DND-41 (cell line): ENCODE measurements around the gene GRAMD1A.
"Not testable (repeated sequence)": the region's sequence is repeated elsewhere in the genome, so short reads cannot be mapped to it uniquely, and the experiment has no call there.

Experiments
- ATAC-seq: fragments of 200-7000 bp; cut with Tn5 transposase; 3 replicates; pipeline ENCODE4 v1.9.1; 2021; ENCODE audit warnings: low read depth; ENCODE audit not compliant: insufficient read depth
- DNase-seq: peaks from one replicate; pipeline ENCODE4 v3.0.0-alpha.2; 2020
- H2AFZ ChIP-seq: 2 replicates; pipeline ENCODE4 v1.6.0; 2012; ENCODE audit warnings: low read depth, low read length
- H3K27ac ChIP-seq: 2 replicates; pipeline ENCODE4 v1.5.1; 2012; ENCODE audit warnings: low read length, inconsistent platforms
- H3K27me3 ChIP-seq: fragments of 200-600 bp; sonication (generic); 2 replicates; pipeline ENCODE4 v1.6.0; 2012; ENCODE audit warnings: low read length, mild to moderate bottlenecking, inconsistent platforms; ENCODE audit not compliant: insufficient read depth, poor library complexity
- H3K36me3 ChIP-seq: 2 replicates; pipeline ENCODE4 v1.5.1; 2012; ENCODE audit warnings: low read length, inconsistent platforms; ENCODE audit not compliant: insufficient read depth
- H3K4me1 ChIP-seq: 2 replicates; pipeline ENCODE4 v1.5.1; 2012; ENCODE audit warnings: mild to moderate bottlenecking, low read length; ENCODE audit not compliant: insufficient read depth
- H3K4me2 ChIP-seq: 2 replicates; pipeline ENCODE4 v1.6.0; 2012; ENCODE audit warnings: mild to moderate bottlenecking, moderate library complexity, low read length, inconsistent platforms; ENCODE audit not compliant: insufficient read depth
- H3K4me3 ChIP-seq, 2 experiments: fragments of 200-600 bp in 1 of 2; shearing (Covaris generic) in 1 of 2; 2 replicates each; pipeline ENCODE4 v1.5.1; 2012 to 2016; ENCODE audit warnings: inconsistent platforms in 2 of 2, low read length in 2 of 2, mild to moderate bottlenecking in 2 of 2, low read depth in 1 of 2, moderate library complexity in 1 of 2
- H3K79me2 ChIP-seq: 2 replicates; pipeline ENCODE4 v1.6.0; 2012; ENCODE audit warnings: low read length, inconsistent platforms; ENCODE audit not compliant: insufficient read depth
- H3K9ac ChIP-seq: 2 replicates; pipeline ENCODE4 v1.6.0; 2012; ENCODE audit warnings: low read depth, mild to moderate bottlenecking, inconsistent platforms, low read length, moderate library complexity
- H3K9me3 ChIP-seq: 2 replicates; pipeline ENCODE4 v1.5.1; 2012; ENCODE audit warnings: low read length, moderate library complexity, mild to moderate bottlenecking, inconsistent platforms; ENCODE audit not compliant: insufficient read depth, severe bottlenecking
- H4K20me1 ChIP-seq: 2 replicates; pipeline ENCODE4 v1.6.0; 2012; ENCODE audit warnings: low read length; ENCODE audit not compliant: insufficient read depth
- CTCF ChIP-seq: IDR thresholded peaks from 2 replicates; pipeline ENCODE4 v1.5.1; 2012; ENCODE audit warnings: borderline replicate concordance, low read length, moderate library complexity, mild to moderate bottlenecking; ENCODE audit not compliant: poor library complexity, severe bottlenecking; ENCODE audit errors: extremely low read depth
- EZH2 ChIP-seq: IDR thresholded peaks from 3 replicates; pipeline ENCODE4 v1.6.1; 2012; ENCODE audit warnings: borderline replicate concordance, low read depth, mild to moderate bottlenecking, moderate library complexity, low read length, inconsistent platforms; ENCODE audit not compliant: severe bottlenecking

Gene GRAMD1A

DNA sequence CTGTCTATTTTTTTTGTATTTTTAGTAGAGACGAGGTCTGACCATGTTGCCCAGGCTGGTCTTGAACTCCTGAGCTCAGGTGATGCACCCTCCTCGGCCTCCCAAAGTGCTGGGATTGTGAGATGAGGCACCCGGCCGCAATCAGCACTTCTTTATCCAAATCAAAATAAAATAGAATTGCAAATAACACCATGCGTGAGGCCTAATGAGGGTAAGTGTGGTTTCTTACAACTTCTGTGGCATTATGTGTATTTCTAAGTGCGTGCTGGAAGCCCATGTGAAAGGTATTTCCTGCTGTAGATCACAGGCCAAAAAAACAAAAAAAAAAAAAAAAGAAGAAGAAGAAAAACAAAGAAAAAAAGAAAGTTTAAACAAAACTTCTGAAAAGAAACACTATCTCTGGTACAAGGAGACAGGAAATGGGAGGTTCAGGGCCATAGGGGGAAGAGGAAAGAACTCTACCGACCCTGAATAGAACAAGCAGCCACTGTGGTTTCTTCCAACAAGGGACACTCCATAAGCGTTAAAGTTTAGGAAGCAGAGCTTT is 3.0 kb upstream of the GRAMD1A start:
- peaks cover 60% of the 10 kb centered on the region for H3K4me1 ChIP-seq
- peaks cover 10% of the 10 kb centered on the region for H3K36me3 ChIP-seq
- DNase-seq (peak; percentile 39), ATAC-seq (0 out of 3 replicates have a peak, but pooled peaks have one; percentile 21)
- H2AFZ ChIP-seq, result peak overlapping the region; percentile 82
- H4K20me1 ChIP-seq, result peaks cover 10% of the 10 kb centered on the region
- no peaks in the 10 kb centered on the region for H3K27me3 ChIP-seq
- no peak for TF ChIP-seq EZH2
- TF ChIP-seq CTCF, result no peak
- peak overlapping the region; percentile 80 for H3K27ac ChIP-seq
- H3K4me3 ChIP-seq, result no peak overlapping the region
- H3K4me2 ChIP-seq, result peak overlapping the region; percentile 31
- peak overlapping the region; percentile 21 for H3K9ac ChIP-seq
- peaks cover 27% of the 10 kb centered on the region for H3K79me2 ChIP-seq
- H3K9me3 ChIP-seq, result no peaks in the 10 kb centered on the region

- H2AFZ ChIP-seq, H3K9me3 ChIP-seq, H3K9ac ChIP-seq, ATAC-seq, H3K4me2 ChIP-seq, H3K4me3 ChIP-seq, DNase-seq, H3K27me3 ChIP-seq: not testable (repeated sequence)
- Histone ChIP-seq H3K79me2 (peaks cover 37% of the 10 kb centered on the region), H4K20me1 (peaks cover 19% of the 10 kb centered on the region), H3K4me1 (peaks cover 70% of the 10 kb centered on the region), H3K36me3 (peaks cover 19% of the 10 kb centered on the region), H3K27ac (peak overlapping the region; percentile 80)
Observed at GRCh38 chr19:34998224-34998623, 1.9 kb upstream of the GRAMD1A start.

GRCh38 chr19:34998777-34999497 is 1.2 kb upstream of the GRAMD1A start:
- peak overlapping the region in 1 of 2 experiments; percentile 80; a peak in 1 of 4 replicates for H3K4me3 ChIP-seq
- no peaks in the 10 kb centered on the region for H3K27me3 ChIP-seq
- H3K4me2 ChIP-seq, result peak overlapping the region; percentile 69
- H3K9ac ChIP-seq, result peak overlapping the region; percentile 87; the same call in 1 of the 2 replicates
- H3K9me3 ChIP-seq, result no peaks in the 10 kb centered on the region
- DNase-seq (no peak), ATAC-seq (no peak)
- peaks cover 44% of the 10 kb centered on the region for H3K79me2 ChIP-seq
- H4K20me1 ChIP-seq, result peaks cover 26% of the 10 kb centered on the region
- TF ChIP-seq CTCF (no peak), EZH2 (no peak)
- no peak overlapping the region; the same call in 1 of the 2 replicates for H2AFZ ChIP-seq
- peaks cover 74% of the 10 kb centered on the region for H3K4me1 ChIP-seq
- peaks cover 26% of the 10 kb centered on the region for H3K36me3 ChIP-seq
- H3K27ac ChIP-seq, result peak overlapping the region; percentile 88

DNA sequence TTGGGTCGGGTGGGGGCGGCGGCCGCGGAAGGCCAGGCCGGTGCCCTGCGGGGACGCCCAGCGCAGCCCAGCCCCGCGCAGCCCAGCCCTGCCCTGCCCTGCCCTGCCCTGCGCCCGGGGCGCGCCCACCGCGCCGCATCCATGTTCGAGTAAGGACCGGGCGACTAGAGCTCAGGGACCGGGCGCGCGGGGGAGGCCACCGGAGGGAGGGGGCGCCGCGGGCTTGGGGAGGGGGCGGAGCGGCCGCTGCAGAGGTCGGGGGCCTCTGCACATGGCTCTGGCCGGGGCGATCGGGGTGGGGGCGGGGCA is 169 bp downstream of the GRAMD1A start:
- Histone ChIP-seq H2AFZ (peak overlapping the region; percentile 79), H4K20me1 (peaks cover 40% of the 10 kb centered on the region), H3K27ac (peak overlapping the region; percentile 88), H3K4me1 (peaks cover 80% of the 10 kb centered on the region), H3K36me3 (peaks cover 38% of the 10 kb centered on the region), H3K4me3 (peak overlapping the region; percentile 66 to 80; a peak in 3 of 4 replicates), H3K79me2 (peaks cover 57% of the 10 kb centered on the region), H3K9me3 (no peaks in the 10 kb centered on the region), H3K9ac (peak overlapping the region; percentile 87), H3K4me2 (peak overlapping the region; percentile 69), H3K27me3 (no peaks in the 10 kb centered on the region)
- TF ChIP-seq EZH2, result no peak
- no peak for TF ChIP-seq CTCF
- DNase-seq (no peak), ATAC-seq (peak; percentile 42)
